ENCODE data around the gene ITFG1. TPM values are rescaled to one million over a fixed set of nuclear protein-coding genes. Genes with fewer than 3 reads are reported as not detected.
A peak's percentile ranks its signal among the peaks of the same experiment; 100 is the strongest.

ITFG1 gene
- total RNA-seq, 1 experiment from 2014 or later: 18.0 TPM

DNA sequence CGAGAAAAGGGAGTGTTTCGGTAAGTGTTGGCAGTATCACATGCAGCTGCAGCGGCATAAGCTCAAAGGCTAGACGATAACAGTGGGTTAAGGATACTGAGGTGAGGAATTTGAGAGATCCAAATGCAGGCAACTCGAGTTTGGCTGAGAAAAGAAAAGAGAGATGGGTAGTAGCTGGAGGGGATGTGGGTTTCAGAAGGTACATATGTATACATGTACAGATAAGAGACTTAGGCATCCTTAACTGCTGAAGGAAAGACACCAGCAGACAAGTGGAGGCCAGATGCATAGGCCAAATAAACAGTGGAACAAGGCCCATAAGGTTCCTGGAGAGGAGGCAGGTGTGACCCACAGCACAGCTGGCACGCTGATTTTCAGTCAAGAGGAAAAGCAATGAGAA, 230.6 kb downstream of the ITFG1 start:
- no peaks in the 10 kb centered on the region for H3K79me2 ChIP-seq (ENCODE audit: insufficient read depth, low read length)
- no peaks in the 10 kb centered on the region for H3K9me3 Mint-ChIP-seq
- no peak overlapping the region for H2BK15ac ChIP-seq (ENCODE audit: low read depth, low read length)
- H3K79me1 ChIP-seq (ENCODE audit: insufficient read depth, low read depth, low read length, poor library complexity, severe bottlenecking): no peaks in the 10 kb centered on the region
- no peak overlapping the region for H3K9ac ChIP-seq (ENCODE audit: extremely low read depth, insufficient read length, low read length)
- H3K9me3 ChIP-seq (ENCODE audit: control insufficient read depth, low read depth, low read length): no peaks in the 10 kb centered on the region
- H3K27me3 ChIP-seq (ENCODE audit: insufficient read depth, low read length): no peaks in the 10 kb centered on the region
- no peak overlapping the region for H2AK5ac ChIP-seq (ENCODE audit: insufficient read length, low read length)
- H2AFZ ChIP-seq (ENCODE audit: low read length): no peak overlapping the region
- H3K4me1 ChIP-seq (ENCODE audit: insufficient read depth, low read length): no peaks in the 10 kb centered on the region
- no peak overlapping the region for H4K5ac ChIP-seq (ENCODE audit: insufficient read length, low read depth, low read length)
- no peak overlapping the region for H3K27ac ChIP-seq (ENCODE audit: insufficient read length, low read depth, low read length)
- H2BK20ac ChIP-seq (ENCODE audit: low read depth, low read length, poor library complexity, severe bottlenecking): no peak overlapping the region
- no peaks in the 10 kb centered on the region for H3K27me3 Mint-ChIP-seq (ENCODE audit: low read depth)
- no peak overlapping the region for H2BK5ac ChIP-seq (ENCODE audit: insufficient read length, low read length)
- H3K36me3 Mint-ChIP-seq (ENCODE audit: insufficient read depth in 1 of 3, low read depth in 3 of 3): no peaks in the 10 kb centered on the region
- H4K91ac ChIP-seq (ENCODE audit: insufficient read length, low read depth, low read length): no peak overlapping the region
- H2BK12ac ChIP-seq (ENCODE audit: insufficient read length, low read depth, low read length): no peak overlapping the region
- no peak overlapping the region for H3K4me2 ChIP-seq (ENCODE audit: insufficient read depth, insufficient read length, low read length)
- TF ChIP-seq, protein P1, sequence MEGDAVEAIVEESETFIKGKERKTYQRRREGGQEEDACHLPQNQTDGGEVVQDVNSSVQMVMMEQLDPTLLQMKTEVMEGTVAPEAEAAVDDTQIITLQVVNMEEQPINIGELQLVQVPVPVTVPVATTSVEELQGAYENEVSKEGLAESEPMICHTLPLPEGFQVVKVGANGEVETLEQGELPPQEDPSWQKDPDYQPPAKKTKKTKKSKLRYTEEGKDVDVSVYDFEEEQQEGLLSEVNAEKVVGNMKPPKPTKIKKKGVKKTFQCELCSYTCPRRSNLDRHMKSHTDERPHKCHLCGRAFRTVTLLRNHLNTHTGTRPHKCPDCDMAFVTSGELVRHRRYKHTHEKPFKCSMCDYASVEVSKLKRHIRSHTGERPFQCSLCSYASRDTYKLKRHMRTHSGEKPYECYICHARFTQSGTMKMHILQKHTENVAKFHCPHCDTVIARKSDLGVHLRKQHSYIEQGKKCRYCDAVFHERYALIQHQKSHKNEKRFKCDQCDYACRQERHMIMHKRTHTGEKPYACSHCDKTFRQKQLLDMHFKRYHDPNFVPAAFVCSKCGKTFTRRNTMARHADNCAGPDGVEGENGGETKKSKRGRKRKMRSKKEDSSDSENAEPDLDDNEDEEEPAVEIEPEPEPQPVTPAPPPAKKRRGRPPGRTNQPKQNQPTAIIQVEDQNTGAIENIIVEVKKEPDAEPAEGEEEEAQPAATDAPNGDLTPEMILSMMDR (conservative IDR thresholded peaks at IDR 0.05): no peak
- no peak overlapping the region for H3K18ac ChIP-seq (ENCODE audit: insufficient read length, low read depth, low read length)
- DNase-seq: no peak
- no peak overlapping the region for H3T11ph ChIP-seq (ENCODE audit: low read length)
- H3K23me2 ChIP-seq (ENCODE audit: insufficient read length, low read depth, low read length, poor library complexity, severe bottlenecking): no peaks in the 10 kb centered on the region
- no peak overlapping the region for H3K4ac ChIP-seq (ENCODE audit: low read depth, low read length)
- H2BK120ac ChIP-seq (ENCODE audit: low read depth, low read length, poor library complexity, severe bottlenecking): no peak overlapping the region
- H4K20me1 ChIP-seq (ENCODE audit: control insufficient read depth, insufficient read depth, insufficient read length): no peaks in the 10 kb centered on the region
- H3K4me1 Mint-ChIP-seq: no peaks in the 10 kb centered on the region
- H3K56ac ChIP-seq (ENCODE audit: insufficient read length, low read depth, low read length): no peak overlapping the region
- peak overlapping the region in 1 of 3 experiments; percentile 74; a peak in 2 of 7 replicates for H3K27ac Mint-ChIP-seq
- no peak overlapping the region for H3K14ac ChIP-seq (ENCODE audit: insufficient read depth, low read length)
- no peak overlapping the region for H3K4me3 Mint-ChIP-seq
- no CpG with 5 or more reads among the region's 6 CpGs for WGBS (ENCODE audit: extremely low coverage, insufficient read length, low lambda C conversion rate)
- no peak overlapping the region for H3K23ac ChIP-seq (ENCODE audit: insufficient read length, low read depth, low read length)
- H4K8ac ChIP-seq (replicated peaks; ENCODE audit: insufficient read length, low read depth, low read length): no peak overlapping the region
